Motor neuron (in vitro differentiated cells): ENCODE measurements around the gene TNFAIP8L3. TPM values are rescaled to one million over a fixed set of nuclear protein-coding genes. Genes with fewer than 3 reads are reported as not detected.
A peak's percentile ranks its signal among the peaks of the same experiment; 100 is the strongest.

Experiments used
- ATAC-seq, 8 experiments: fragments of 200-7000 bp; cut with Tn5 transposase; replicated peaks in 6 of 8; 2 replicates each; pipeline ENCODE4 v1.8.0; 2021; ENCODE audit warnings: mild to moderate bottlenecking in 8 of 8, moderate library complexity in 8 of 8
- H3K27ac ChIP-seq, 2 donors: fragments of 250-450 bp; sonication (Bioruptor Pico); 2 replicates each; pipeline ENCODE4 v1.9.0; 2021; ENCODE audit warnings: antibody characterized with exemption in 2 of 2, mild to moderate bottlenecking in 2 of 2, moderate library complexity in 1 of 2
- H3K4me1 ChIP-seq, 2 donors: fragments of 250-450 bp; sonication (Bioruptor Pico); replicated peaks in 1 of 2; 2 replicates each; pipeline ENCODE4 v1.6.1; 2021; ENCODE audit warnings: antibody characterized with exemption in 2 of 2, mild to moderate bottlenecking in 2 of 2, moderate library complexity in 1 of 2
- H3K4me3 ChIP-seq, 5 donors: fragments of 250-450 bp; sonication (Bioruptor Pico); 2 replicates each; pipeline ENCODE4 v1.9.0; 2021; ENCODE audit warnings: antibody characterized with exemption in 5 of 5, mild to moderate bottlenecking in 5 of 5, moderate library complexity in 4 of 5
- WGBS, 10 experiments: fragments of 450-650 bp; shearing (Covaris generic); methylation state at CpG; one replicate each; pipeline ENCODE4 v1.0.0; 2022; 5-methylcytosine and 5-hydroxymethylcytosine counted together
- in situ Hi-C, 9 experiments: fragments of 400-800 bp; cut with MboI; loops; one replicate each; pipeline ENCODE4 v1.15.0; 2021; ENCODE audit warnings: low sequenced_read_pairs in 9 of 9, low pct_unique_long_range_greater_than_20kb in 2 of 9; ENCODE audit not compliant: unreplicated experiment in 9 of 9
- total RNA-seq, 8 experiments: library from RNA; unstranded; fragments of 300-600 nt; gene quantifications; 2 replicates each; pipeline versions ENCODE4 v1.2.3 to v1.2.4, GENCODE V29; 2022

TNFAIP8L3 gene
- total RNA-seq, 8 experiments from 2014 or later, result 0.75 to 6.9 (median 2.0) TPM

- H3K4me1 ChIP-seq, result peaks cover 2 to 6% of the 10 kb centered on the region in 2 donors
- ATAC-seq, result peak; percentile 32 to 62 (median 42)
- peak overlapping the region; percentile 21 to 49 (median 39) for H3K4me3 ChIP-seq
- WGBS, 10 experiments, result 1 to 19% (median 4%) methylated on average over 5 to 14 of the region's 65 CpGs; no CpG with 5 or more reads in 6 of the 10 experiments
- H3K27ac ChIP-seq, result no peak overlapping the region
- in situ Hi-C loops, result no loop called here
Observed at GRCh38 chr15:51093839-51094605, 684 bp downstream of the TNFAIP8L3 start.

- Histone ChIP-seq H3K4me1 (peaks cover 2 to 6% of the 10 kb centered on the region in 2 donors), H3K27ac (no peak overlapping the region), H3K4me3 (peak overlapping the region in 2 of 5 donors; percentile 47 to 49)
- 20% methylated on average over 1 of the region's 21 CpGs; no CpG with 5 or more reads in 9 of the 10 experiments for WGBS, 10 experiments
- ATAC-seq, result peak in 4 of 8 experiments; percentile 7 to 23 (median 14)
- in situ Hi-C loops, result no loop called here
Observed at GRCh38 chr15:51093488-51093838, 1.2 kb downstream of the TNFAIP8L3 start.

DNA sequence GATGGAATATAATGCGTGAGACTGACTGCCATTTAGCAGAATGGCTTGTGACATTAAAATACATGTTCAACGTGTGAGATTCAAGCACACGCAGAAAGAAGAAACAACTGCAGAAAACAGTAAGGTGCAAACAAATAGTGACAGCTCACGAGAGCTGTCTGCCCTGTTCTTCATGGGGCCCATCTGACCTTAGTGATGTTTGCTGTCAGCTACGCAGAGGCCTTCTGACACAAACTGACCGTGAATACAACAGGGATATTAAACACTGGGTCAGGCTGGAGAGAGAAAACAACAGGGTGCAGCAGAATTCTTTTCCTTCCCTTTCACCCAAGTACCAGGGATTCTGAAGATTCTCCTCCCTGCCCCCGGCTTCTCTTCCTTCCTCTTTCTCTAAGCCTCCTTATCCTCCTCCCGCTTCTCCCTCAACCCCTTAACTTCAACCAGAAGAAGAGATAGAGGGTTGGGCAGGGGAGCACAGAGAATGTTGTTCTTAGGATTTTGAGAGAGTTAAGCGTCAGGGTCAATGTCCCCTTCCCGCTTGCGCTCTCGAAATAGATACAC lies 2.1 kb downstream of the TNFAIP8L3 start:
- Histone ChIP-seq H3K4me3 (no peak overlapping the region), H3K27ac (no peak overlapping the region), H3K4me1 (peaks cover 2 to 6% of the 10 kb centered on the region in 2 donors)
- no peak for ATAC-seq
- in situ Hi-C loops, result no loop called here
- 67 to 92% (median 82%) methylated on average over 2 to 11 of the region's 12 CpGs for WGBS, 10 experiments

DNA sequence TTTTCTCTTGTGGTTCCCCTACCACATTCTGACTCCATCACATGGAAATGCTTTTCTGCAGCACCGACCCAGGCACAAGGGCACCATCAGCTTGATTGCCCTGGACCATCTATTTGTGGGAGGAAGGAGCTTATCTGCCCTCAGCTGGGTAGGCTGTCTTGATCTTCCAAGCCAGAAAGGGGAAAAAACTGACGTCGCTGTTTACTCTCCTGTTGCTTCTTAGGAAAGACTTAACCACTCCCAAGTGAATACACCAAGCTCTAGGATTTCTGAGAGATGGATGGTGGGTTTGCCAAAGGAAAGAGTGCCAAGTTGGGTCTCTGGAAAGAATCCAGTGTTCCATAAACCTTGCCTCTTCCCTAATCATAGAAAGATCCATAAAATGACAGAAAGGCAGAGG lies 4.0 kb downstream of the TNFAIP8L3 start:
- no peak overlapping the region for H3K4me3 ChIP-seq
- no peak for ATAC-seq
- H3K27ac ChIP-seq, result no peak overlapping the region
- 72 to 100% (median 81%) methylated on average over 2 to 3 of the region's 3 CpGs; no CpG with 5 or more reads in 5 of the 10 experiments for WGBS, 10 experiments
- in situ Hi-C loops, result no loop called here
- peaks cover 6% of the 10 kb centered on the region in 2 donors for H3K4me1 ChIP-seq

GRCh38 chr15:51089699-51090453 lies 4.8 kb downstream of the TNFAIP8L3 start:
- H3K27ac ChIP-seq, result no peak overlapping the region
- WGBS, 10 experiments, result 9 to 100% (median 83%) methylated on average over 1 to 4 of the region's 4 CpGs; no CpG with 5 or more reads in 1 of the 10 experiments
- ATAC-seq, result no peak
- in situ Hi-C loops, result no loop called here
- H3K4me3 ChIP-seq, result no peak overlapping the region
- H3K4me1 ChIP-seq, result peaks cover 6% of the 10 kb centered on the region in 2 donors

- WGBS, 10 experiments, result 80 to 100% (median 83%) methylated on average over 1 of the region's 1 CpG; no CpG with 5 or more reads in 7 of the 10 experiments
Observed at GRCh38 chr15:51089041-51089440, 5.7 kb downstream of the TNFAIP8L3 start.

DNA sequence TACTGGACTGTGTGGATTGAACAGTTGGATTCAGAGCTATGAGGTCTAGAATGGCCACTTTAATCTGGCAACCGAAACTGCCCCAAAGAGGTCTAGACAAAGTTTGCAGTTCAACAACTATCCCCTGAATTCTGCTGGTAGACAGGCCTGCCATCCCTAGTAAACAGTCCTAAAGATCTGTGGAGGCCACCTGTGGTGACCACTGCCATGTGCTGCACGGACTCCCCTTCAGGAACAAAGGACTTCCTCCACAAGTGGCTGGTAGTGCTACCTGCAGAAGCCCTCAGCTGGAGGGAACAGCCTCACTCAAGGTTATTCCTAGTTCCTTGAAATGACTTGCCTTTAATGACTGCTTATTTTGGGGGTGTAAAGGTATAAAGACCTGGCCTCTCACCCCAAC lies 6.1 kb downstream of the TNFAIP8L3 start:
- Histone ChIP-seq H3K4me1 (peaks cover 4 to 5% of the 10 kb centered on the region in 2 donors), H3K4me3 (no peak overlapping the region), H3K27ac (no peak overlapping the region)
- ATAC-seq, result no peak
- in situ Hi-C loops, result no loop called here
- WGBS, 10 experiments, result 40 to 81% (median 60%) methylated on average over 1 to 2 of the region's 2 CpGs; no CpG with 5 or more reads in 7 of the 10 experiments

More at GRCh38 chr15:51089041-51089440, 5.7 kb downstream of the TNFAIP8L3 start:
- H3K4me1 ChIP-seq, result peaks cover 6% of the 10 kb centered on the region in 2 donors
- in situ Hi-C loops, result no loop called here
- H3K4me3 ChIP-seq, result no peak overlapping the region
- no peak overlapping the region for H3K27ac ChIP-seq
- ATAC-seq, result no peak

GRCh38 chr15:51087513-51087912 lies 7.2 kb downstream of the TNFAIP8L3 start:
- 17 to 100% (median 90%) methylated on average over 1 of the region's 1 CpG; no CpG with 5 or more reads in 4 of the 10 experiments for whole genome bisulfite sequencing, 10 experiments
- in situ Hi-C loops, result no loop called here
- Histone ChIP-seq H3K27ac (no peak overlapping the region), H3K4me3 (no peak overlapping the region), H3K4me1 (peaks cover 0 to 4% of the 10 kb centered on the region in 2 donors)
- peak in 2 of 8 experiments; percentile 34 to 50 for ATAC-seq

- Histone ChIP-seq H3K4me1 (peaks cover 0 to 8% of the 10 kb centered on the region in 2 donors), H3K4me3 (no peak overlapping the region), H3K27ac (no peak overlapping the region)
- no peak for ATAC-seq
- in situ Hi-C loops, result no loop called here
- WGBS, 10 experiments, result 63 to 100% (median 93%) methylated on average over 1 to 3 of the region's 4 CpGs; no CpG with 5 or more reads in 2 of the 10 experiments
Observed at GRCh38 chr15:51086409-51086808, 8.3 kb downstream of the TNFAIP8L3 start.

DNA sequence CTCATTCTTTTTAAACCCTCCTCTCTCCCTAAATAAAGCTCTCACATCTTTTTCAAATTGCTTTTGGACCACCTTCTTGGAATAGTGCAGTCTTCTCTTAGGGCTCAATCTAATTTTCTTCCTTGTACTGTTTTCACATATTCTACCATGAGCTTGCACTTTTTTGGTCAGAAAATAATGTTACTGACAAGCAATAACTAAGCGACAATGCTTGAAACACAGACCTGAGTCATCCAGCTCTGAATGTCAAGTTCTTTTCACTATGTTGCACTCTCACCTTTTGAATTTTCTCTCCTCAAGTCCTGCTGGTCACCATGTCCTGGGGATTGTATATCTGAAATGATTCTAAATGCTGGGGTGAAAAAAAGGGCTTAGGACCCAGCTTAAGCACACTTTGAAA lies 8.9 kb downstream of the TNFAIP8L3 start:
- in situ Hi-C loops, result no loop called here
- WGBS, 10 experiments, result 67 to 100% (median 100%) methylated on average over 1 of the region's 1 CpG; no CpG with 5 or more reads in 2 of the 10 experiments
- no peak for ATAC-seq
- peaks cover 0 to 9% of the 10 kb centered on the region in 2 donors for H3K4me1 ChIP-seq
- no peak overlapping the region for H3K4me3 ChIP-seq
- H3K27ac ChIP-seq, result no peak overlapping the region

DNA sequence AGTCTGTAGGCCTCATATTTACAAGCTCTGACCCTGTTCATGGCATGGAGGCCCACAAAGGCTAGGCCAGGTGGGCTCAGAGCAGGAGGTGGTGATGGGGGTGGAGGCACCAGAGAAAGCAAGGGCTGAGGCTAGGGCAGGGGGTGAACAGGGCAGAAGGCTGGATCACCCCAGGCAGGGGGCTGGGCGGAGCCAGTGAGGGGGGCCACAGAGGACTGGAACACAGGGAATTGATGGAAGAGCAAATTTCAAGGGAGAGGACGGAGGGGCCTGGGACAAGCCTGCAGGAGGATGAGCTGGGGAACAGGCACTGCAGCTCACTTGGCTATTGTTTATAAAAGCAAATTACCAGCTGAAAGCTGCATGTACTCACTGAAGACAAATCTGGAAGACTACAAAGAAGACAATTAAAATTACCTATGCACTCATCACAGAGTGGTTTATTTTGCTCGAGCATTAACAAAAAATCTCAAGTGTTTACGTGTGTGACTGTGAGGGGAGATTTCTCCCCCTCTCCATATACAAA lies 11.0 kb downstream of the TNFAIP8L3 start:
- Histone ChIP-seq H3K4me3 (no peak overlapping the region), H3K4me1 (peaks cover 0 to 9% of the 10 kb centered on the region in 2 donors), H3K27ac (no peak overlapping the region)
- in situ Hi-C loops, result no loop called here
- peak in 1 of 8 experiments; percentile 66 for ATAC-seq
- WGBS, 10 experiments, result 69 to 86% (median 80%) methylated on average over 1 to 3 of the region's 4 CpGs; no CpG with 5 or more reads in 5 of the 10 experiments

DNA sequence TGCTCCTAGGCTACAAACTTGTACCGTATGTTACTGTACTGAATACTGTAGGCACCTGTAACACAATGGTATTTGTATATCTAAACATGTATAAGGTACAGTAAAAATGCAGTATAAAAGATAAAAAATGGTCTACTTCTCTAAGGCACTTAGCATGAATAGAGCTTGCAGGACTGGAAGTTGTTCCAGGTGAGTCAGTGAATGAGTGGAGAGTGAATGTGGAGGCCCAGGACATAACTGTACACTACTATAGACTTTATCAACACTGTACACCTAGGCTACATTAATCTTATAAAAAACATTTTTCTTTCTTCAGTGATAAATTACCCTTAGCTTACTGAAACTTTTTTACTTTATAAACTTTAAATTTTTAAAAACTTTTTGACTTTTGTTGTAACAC lies 12.5 kb downstream of the TNFAIP8L3 start:
- in situ Hi-C loops, result no loop called here
- H3K27ac ChIP-seq, result no peak overlapping the region
- no peak for ATAC-seq
- 78 to 100% (median 100%) methylated on average over 1 of the region's 1 CpG; no CpG with 5 or more reads in 3 of the 10 experiments for WGBS, 10 experiments
- peaks cover 0 to 9% of the 10 kb centered on the region in 2 donors for H3K4me1 ChIP-seq
- H3K4me3 ChIP-seq, result no peak overlapping the region

- in situ Hi-C loops, result no loop called here
- Histone ChIP-seq H3K4me3 (no peak overlapping the region), H3K4me1 (peaks cover 0 to 6% of the 10 kb centered on the region in 2 donors), H3K27ac (no peak overlapping the region)
- WGBS, 10 experiments, result 81 to 100% (median 90%) methylated on average over 1 to 5 of the region's 5 CpGs
- no peak for ATAC-seq
Observed at GRCh38 chr15:51080286-51080685, 14.4 kb downstream of the TNFAIP8L3 start.
